Hematopoietic multipotent progenitor cell treated with erythropoietin and hydrocortisone succinate and interleukin-3 and kit ligand, for 6 days (in vitro differentiated cells): ENCODE data around the gene ZNF585A.
A peak's percentile ranks its signal among the peaks of the same experiment; 100 is the strongest.
"Not testable (repeated sequence)": the region's sequence is repeated elsewhere in the genome, so short reads cannot be mapped to it uniquely, and the experiment has no call there.

Experiments used
- DNase-seq: peaks from one replicate; pipeline ENCODE4 v3.0.0-alpha.2; 2015

Gene ZNF585A

DNA sequence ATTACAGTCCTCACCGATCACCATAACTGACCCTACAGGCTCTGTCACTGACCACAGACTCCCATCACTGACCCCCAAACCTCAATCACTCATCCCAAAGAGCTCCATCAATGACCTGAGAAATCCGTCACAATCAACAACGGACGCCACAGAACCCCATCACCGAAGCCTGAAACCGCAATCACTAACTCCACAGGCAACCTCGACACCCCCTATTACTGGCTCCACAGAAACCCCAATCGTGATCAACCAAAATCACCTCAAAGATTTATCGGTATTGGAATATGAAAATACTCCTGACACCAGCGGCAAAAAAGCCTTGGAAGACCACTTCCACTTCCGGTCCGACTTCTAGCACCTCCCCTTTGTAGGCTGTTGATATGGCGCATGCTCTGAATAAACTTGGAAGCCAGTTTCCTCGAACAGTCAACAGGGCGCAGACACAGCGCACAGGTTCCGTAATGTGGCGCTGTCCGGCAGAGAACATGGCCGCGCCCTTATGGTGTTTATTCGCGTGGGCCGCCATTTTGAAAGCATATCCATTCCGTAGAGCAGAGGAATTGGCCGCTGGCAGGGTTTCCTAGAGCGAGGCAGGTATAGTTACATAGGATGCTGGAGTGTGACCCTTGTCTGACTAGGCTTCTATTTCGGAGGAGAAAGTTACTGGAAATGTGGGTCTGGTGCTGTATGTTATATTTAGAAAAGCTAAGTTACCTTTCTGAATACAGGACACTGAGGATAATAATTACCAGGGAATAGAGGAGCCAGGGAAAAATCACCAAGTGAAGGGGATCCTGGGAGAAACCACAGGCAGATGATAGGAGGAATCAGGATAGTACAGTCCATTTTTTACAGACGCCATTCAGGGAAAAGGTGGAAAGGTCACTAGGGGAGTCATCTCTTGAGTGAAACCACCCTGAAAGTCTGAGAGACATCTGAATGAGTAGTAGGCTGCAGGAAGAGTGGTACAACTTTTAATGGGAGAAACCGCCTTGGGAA, at the start of gene ZNF585A:
TSS of gene ZNF585A (minus strand) at position 328 of the 999 bp plus-strand sequence. CDS start 2,785 bp downstream, outside the sequence.
- DNase-seq = peak; percentile 98

DNA sequence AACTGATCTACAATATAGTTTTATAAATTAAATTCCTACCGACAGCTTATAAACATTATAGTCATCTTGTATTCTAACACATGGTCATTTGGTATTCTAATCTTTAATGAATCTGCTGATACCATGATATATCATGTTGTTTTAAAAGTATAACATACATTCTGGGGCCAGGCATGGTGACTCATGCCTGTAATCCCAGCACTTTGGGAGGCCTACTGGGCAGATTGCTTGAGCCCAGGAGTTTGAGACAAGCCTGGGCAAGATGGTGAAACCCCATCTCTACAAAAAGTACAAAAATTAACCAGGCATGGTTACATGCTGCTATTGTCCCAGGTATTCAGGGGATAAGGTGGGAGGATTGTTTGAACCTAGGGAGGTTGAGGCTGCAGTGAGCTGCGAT, 48.6 kb upstream of the ZNF585A start:
- DNase-seq = no peak

DNA sequence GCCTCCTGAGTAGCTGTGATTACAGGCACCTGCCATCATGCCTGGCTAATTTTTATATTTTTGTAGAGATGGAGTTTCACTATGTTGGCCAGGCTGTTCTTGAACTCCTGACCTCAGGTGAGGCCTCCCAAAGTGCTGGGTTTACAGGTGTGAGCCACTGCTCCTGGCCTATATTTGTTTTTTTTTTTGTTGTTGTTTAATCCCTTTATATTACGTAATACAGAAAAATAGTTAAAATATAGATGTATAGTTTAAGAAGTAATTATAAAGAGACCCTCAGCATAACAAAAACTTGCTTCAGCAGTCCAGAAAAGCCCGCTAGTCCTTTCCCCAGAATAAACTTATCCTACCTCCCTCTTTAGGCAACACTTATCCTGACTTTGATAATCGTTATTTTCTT, 47.9 kb upstream of the ZNF585A start:
- no peak for DNase-seq

DNA sequence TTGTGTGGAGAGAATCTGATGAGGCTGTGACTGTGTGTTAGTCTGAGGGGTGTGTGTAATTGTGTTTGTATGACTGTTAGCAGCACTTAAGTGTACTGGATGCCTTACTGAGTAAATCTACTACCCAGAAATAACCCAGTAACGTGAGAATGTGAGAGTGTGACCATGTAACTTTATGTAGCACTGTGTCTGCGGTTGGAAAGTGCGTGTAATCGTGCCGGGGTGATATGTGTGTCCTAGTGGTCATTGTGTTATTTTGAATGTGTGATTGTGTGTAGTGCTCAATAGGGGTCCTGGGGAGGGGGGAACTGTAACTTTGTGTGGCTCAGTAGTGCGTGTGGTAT, 46.1 kb upstream of the ZNF585A start:
- DNase-seq = peak; percentile 31

DNA sequence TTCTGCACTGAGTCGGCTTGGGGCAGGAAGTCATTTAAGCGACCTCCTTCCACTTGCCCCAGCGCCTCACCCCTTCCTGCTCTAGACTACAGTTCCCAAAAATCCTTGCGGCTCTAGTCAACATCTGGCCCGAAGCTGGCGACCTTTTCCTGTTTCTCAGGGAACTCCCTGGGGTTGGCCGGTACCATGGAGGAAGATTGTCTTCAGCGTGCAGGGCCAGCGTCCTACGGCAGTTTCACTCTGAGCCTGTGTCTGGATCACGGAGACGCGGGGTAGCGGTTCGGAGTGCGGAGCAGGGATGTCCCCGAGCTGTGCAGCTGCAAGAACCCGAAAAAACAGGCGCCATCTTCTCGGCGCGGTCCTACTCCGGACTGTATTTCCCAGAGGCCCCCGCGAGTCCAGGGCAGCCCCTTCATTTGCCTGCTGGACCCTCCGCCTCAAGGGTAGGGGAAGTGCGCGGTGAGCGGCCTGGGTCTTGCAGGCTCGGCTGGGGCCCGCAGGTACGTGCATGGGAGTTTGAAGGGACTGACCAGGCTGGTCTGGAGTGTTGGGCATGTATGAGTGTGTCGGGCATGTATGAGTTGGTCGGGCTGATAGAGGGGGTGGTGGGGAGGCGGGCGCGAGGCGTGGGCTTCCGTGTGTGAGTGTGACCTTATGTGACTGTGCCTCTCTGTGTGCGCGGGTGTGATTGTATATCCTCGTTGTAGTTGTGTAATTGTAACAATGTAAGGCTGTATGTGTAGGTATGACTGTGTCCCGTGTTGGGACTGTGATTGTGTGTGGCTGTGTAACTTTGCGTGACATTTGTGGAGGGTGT, 45.5 kb upstream of the ZNF585A start, which contains the start of gene ZNF383:
TSS of gene ZNF383 (plus strand) at position 440 of the 817 bp plus-strand sequence. CDS start 12,240 bp downstream, outside the sequence.
- peak; percentile 98 for DNase-seq

DNA sequence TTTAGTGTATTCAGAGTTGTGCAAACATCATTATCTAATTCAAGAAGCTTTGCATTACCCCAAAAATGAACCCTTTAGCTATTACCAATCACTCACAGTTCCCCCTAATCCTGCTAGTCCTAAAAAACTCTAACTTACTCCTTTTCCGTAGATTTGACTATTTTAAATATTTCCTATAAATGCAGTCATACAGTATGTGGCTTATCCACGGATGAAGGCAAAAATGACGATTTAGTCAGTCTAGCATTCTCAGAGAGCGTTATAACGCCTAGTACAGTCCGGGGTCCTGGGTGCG, 44.9 kb upstream of the ZNF585A start:
- DNase-seq = no peak

DNA sequence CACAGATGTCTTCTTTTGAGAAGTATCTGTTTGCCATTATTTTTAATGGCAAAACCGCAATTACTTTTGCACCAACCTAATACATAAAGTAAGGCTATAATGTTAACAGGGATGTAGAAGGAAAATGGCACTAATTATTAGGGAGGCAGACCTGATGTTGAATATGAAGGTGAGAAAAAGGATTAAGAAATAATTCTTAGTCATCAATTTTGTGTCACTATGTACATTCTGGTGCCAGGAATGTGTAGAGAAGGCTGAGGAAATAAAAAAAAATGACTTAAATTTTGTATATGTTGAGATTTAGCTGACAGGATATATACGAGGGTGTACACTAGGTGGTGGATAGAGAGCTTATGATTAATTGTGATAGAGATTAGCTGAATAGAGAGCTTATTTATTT, 25.3 kb upstream of the ZNF585A start:
- DNase-seq = no peak

DNA sequence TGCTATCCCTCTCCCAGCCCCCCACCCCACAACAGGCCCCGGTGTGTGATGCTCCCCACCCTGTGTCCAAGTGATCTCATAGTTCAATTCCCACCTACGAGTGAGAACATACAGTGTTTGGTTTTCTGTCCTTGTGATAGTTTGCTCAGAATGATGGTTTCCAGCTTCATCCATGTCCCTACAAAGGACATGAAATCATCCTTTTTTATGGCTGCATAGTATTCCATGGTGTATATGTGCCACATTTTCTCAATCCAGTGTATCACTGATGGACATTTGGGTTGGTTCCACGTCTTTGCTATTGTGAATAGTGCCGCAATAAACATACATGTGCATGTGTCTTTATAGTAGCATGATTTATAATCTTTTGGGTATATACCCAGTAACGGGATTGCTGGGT, 24.6 kb upstream of the ZNF585A start:
- DNase-seq = not testable (repeated sequence)

DNA sequence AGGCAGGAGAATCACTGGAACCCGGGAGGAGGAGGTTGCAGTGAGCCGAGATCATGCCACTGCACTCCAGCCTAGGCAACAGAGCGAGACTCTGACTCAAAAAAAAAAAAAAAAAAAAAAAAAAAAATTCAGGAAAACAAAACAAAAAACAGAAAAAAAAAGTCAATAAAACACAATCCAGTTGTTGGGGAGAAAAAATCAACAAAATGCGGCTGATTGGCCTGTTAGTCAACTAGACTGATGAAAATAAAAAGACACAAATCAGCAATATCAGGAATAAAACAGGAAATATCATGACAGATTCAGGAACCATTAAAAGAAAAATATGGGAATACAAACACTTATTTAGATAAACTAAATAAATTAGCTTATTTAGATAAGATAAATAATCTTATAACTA, 22.8 kb upstream of the ZNF585A start:
- DNase-seq = not testable (repeated sequence)

DNA sequence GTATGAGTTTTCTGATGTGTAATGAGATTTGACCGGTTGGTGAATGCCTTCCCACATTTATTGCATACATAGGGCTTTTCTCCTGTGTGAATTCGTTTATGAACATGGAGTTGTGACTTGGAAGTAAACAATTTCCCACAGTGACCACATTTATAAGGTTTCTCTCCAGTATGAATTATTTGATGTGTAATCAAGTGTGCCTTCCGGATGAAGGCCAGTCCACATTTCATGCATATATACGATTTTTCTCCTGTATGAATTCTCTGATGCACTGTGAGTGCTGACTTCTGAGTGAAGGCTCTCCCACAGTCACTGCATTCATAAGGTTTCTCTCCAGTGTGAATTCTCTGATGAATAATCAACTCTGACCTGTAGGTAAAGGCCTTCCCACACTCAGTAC, 13.6 kb upstream of the ZNF585A start:
- DNase-seq = not testable (repeated sequence)

DNA sequence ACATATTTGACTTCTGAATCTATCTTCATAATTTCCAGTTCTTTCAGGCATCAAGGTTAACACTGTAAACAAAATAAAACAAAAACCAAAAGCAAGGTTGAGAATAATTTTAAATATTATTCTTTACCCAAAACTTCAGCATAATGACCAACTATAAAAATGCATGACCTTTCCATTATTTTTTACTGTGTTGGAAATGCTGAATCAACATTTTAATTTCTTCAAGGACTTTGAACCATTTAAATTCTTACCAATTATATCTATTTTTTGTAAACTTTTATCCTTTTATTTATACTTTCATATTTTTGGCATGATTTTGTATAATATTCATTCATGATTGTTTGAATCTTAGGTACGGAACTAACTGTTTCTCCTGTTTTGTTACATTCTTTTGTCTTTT, 6.9 kb downstream of the ZNF585A start:
- DNase-seq = no peak

DNA sequence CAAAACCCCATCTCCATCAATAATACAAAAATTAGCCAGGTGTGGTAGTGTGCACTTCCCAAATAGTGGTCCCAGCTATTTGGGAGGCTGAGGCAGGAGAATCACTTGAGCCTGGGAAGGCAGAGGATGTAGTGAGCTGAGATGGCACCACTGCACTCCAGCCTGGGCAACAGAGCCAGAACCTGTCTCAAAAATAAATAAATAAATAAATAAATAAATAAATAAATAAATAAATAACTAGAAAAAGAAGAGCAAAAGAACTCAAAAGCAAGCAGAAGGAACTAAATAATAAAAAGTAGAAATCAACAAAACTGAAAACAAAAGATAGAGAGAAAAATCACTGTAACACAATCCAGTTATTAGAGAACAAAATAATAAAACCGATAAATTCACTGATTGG, 12.3 kb downstream of the ZNF585A start:
- DNase-seq = no peak

DNA sequence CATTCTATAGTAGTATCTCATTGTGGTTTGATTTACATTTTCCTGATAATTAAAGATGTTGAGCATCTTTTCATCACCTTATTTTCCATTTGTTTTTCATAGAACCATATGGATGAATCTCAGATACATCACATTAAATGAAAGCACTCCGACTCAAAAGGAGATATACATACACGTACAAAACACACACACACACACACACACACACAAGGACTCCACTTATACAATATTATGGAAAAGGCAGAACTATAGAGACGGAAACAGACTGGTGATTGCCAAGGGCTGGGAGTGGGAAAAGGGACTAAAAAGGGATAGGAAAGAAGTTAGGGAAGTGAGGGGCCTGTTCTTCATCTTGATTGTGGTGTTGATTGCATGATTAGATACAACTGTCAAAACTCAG, 24.3 kb downstream of the ZNF585A start:
- no peak for DNase-seq

DNA sequence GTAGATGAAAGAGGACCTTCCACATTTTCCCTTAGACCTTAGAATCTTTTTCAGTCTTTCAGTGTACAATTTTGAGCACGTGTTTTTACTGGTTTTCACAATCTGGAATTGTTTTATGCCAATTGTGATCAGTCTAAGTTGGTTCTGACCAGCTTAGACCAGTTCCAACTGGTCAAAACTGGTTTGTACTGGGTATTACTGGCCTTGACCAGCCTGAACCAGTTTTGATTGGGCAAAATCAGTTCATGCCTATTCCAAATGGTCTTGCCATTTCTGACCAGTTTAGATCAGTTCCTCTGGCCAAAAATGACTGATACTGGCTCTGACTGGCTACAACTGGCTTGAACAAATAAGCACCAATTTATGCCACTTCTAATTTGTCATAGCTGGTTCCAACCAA, 36.4 kb downstream of the ZNF585A start:
- no peak for DNase-seq

DNA sequence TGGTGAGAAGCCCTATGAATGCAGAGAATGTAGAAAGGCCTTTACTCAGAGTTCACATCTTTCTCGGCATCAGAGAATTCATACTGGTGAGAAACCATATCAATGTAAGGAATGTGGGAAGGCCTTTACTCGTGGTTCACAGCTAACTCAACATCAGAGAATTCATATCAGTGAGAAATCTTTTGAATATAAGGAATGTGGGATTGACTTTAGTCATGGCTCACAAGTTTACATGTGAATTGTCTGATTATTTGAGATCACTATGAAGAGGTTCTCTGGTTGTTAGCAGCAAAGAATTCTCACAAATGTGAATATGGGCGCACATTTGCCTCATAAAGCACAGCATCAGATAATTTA, 43.7 kb downstream of the ZNF585A start:
- no peak for DNase-seq

DNA sequence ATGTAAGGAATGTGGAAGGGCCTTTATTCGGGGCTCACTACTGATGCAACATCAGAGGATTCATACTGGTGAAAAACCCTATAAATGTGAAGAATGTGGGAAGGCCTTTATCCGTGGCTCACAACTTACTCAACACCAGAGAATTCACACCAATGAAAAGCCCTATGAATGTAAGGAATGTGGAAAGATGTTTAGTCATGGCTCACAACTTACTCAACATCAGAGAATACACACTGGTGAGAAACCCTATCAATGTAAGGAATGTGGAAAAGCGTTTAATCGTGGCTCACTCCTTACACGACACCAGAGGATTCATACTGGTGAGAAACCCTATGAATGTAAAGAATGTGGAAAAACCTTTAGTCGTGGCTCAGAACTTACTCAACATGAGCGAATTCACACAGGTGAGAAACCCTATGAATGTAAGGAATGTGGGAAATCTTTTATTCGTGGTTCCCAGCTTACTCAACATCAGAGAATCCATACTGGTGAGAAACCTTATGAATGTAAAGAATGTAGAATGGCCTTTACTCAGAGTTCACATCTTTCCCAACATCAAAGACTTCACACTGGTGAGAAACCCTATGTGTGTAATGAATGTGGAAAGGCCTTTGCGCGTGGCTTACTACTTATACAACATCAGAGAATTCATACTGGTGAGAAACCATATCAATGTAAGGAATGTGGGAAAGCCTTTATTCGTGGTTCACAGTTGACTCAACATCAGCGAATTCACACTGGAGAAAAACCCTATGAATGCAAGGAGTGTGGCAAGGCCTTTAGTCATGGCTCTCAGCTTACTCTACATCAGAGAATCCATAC, 44.3 kb downstream of the ZNF585A start:
- peak; percentile 8 for DNase-seq

DNA sequence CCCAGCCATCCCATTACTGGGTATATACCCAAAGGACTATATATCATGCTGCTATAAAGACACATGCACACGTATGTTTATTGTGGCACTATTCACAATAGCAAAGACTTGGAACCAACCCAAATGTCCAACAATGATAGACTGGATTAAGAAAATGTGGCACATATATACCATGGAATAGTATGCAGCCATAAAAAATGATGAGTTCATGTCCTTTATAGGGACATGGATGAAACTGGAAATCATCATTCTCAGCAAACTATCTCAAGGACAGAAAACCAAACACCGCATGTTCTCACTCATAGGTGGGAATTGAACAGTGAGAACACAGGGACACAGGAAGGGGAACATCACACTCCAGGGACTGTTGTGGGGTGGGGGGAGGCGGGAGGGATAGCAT, 50.4 kb downstream of the ZNF585A start:
- not testable (repeated sequence) for DNase-seq

DNA sequence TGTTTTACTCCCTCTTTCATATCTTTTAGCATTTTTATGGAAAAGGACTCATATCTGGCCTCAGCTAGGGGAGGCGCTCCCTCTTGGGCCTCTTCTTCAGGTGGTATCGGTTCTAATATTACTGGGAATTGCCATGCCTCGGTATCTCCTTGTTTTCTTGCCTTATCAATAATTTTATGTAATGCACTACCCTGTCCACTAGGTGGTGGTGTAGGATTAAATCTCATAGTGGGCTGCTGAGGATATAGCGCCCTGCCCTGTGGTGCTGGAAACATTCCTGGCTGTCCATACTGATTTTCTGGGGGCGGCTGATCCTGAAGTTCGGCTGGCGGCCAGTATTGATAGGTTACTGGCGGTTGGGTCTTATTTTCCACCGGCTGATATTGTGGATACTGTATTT, 58.5 kb downstream of the ZNF585A start:
- DNase-seq = no peak

DNA sequence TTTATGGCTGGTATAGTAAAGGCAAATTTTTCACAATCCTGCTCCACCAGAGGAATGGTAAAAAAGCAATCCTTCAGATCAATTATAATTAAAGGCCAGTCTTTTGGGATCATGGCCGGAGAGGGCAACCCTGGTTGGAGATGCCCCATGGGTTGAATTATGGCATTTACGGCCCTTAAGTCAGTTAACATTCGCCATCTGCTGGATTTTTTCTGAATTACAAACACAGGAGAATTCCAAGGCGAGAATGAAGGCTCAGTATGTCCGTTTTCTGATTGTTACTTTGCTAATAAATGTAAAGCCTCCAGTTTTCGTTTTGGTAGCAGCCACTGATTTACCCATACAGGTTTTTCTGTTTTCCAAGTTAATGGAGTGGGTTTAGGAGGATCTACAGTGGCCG, 60.7 kb downstream of the ZNF585A start:
- DNase-seq = peak; percentile 33

DNA sequence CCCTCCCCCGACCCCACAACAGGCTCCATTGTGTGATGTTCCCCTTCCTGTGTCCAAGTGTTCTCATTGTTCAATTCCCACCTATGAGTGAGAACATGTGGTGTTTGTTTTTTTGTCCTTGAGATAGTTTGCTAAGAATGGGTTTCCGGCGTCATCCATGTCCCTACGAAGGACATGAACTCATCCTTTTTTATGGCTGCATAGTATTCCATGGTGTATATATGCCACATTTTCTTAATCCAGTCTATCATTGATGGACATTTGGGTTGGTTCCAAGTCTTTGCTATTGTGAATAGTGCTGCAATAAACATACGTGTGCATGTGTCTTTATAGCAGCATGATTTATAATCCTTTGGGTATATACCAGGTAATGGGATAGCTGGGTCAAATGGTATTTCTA, 68.4 kb downstream of the ZNF585A start:
- not testable (repeated sequence) for DNase-seq

DNA sequence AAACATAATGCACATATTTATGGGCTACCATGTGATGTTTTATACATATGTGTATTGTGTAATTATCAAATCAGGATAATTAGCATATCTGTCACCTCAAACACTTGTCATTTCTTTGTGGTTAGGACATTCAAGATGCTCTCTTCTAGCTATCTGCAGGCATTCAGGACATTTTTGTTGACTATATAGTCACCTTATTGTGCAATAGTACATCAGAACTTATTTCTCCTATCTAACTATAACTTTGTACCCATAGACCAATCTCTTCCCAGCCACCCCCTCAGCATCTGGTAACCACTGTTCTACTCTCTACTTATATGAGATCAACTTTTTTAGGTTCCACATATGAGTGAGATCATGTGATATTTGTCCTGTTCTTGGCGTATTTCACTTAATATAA, 73.9 kb downstream of the ZNF585A start:
- no peak for DNase-seq

DNA sequence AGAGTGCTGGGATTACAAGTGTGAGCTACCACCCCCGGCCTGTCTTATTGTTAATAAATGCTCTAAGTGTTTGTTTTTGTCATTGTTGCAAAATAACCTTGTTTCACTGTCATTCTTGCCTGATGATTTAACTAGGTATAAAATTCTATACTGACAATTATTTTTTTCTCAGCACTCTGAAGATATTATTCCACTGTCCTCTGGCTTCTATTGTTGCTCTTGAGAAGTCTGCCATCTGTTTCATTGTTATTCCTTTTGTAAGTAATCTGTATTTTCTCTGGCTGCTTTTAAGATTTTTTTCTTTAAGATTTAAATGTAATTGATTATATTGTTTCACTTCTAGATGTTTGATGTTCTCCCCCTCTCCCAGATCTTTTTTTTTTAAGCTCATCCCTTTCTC, 76.6 kb downstream of the ZNF585A start:
- peak; percentile 7 for DNase-seq
